OCI-LY7 (cell line): Measurements from ENCODE around the gene SAT1.

Experiments
- CTCF ChIP-seq: fragments of 200-600 bp; sonication (generic); conservative IDR thresholded peaks from 2 replicates; pipeline ENCODE4 v1.5.1; 2014; ENCODE audit warnings: mild to moderate bottlenecking, antibody characterized with exemption, low read length, moderate library complexity, mixed read lengths
- EZH2phosphoT487 ChIP-seq: fragments of 200-600 bp; sonication (generic); IDR thresholded peaks from 2 replicates; pipeline ENCODE4 v1.6.1; 2018; ENCODE audit warnings: low read depth, borderline replicate concordance, mild to moderate bottlenecking, mixed run types, antibody characterized with exemption, low read length, moderate library complexity, mixed read lengths

GRCh38 chrX:23805389-23805788 lies 22.4 kb downstream of the SAT1 start:
- TF ChIP-seq EZH2phosphoT487 (no peak), CTCF (no peak)
